ENCODE results near the gene NES. TPM values are rescaled to one million over a fixed set of nuclear protein-coding genes. Genes with fewer than 3 reads are reported as not detected.

Gene NES
- 87.1 TPM for total RNA-seq

GRCh38 chr1:156676820-156677615 lies at the start of gene NES:
Gene NES, minus strand, starts transcription at chr1:156677407. Its CDS starts 143 bp downstream, at chr1:156677264.

GRCh38 chr1:156705321-156705917 lies 28.2 kb upstream of the NES start, which contains the start of gene CRABP2:
Gene CRABP2, minus strand, starts transcription at chr1:156705583. Its CDS starts 137 bp downstream, at chr1:156705446.

GRCh38 chr1:156641761-156642264 lies 35.4 kb downstream of the NES start, which contains the start of gene BCAN:
Gene BCAN, plus strand, starts transcription at chr1:156642117. Its CDS starts 3,938 bp downstream, at chr1:156646055.

GRCh38 chr1:156618853-156619581 lies 58.2 kb downstream of the NES start, which contains the start of gene HAPLN2:
Gene HAPLN2, plus strand, starts transcription at chr1:156619415. Its CDS starts 4,076 bp downstream, at chr1:156623491.

Other genes starting within 250 kb of the NES start
- gene MEF2D, start 176.6 kb downstream of the NES start, total RNA-seq: 27.3 TPM
- 8.4 TPM for gene IQGAP3, start 104.8 kb downstream of the NES start, total RNA-seq
- gene TTC24, start 97.7 kb downstream of the NES start, total RNA-seq: not detected
- gene NAXE, start 85.6 kb downstream of the NES start, total RNA-seq: 39.7 TPM
- 7.3 TPM for gene GPATCH4, start 75.9 kb downstream of the NES start, total RNA-seq
- not detected for gene HAPLN2, start 58.0 kb downstream of the NES start, total RNA-seq
- gene BCAN, start 35.3 kb downstream of the NES start, total RNA-seq: 5.2 TPM
- gene CRABP2, start 28.2 kb upstream of the NES start, total RNA-seq: 117 TPM
- gene METTL25B, start 51.1 kb upstream of the NES start, total RNA-seq: 17.8 TPM
- gene ISG20L2, start 51.4 kb upstream of the NES start, total RNA-seq: 14.7 TPM
- gene MRPL24, start 63.7 kb upstream of the NES start, total RNA-seq: 20.5 TPM
- 153 TPM for gene HDGF, start 74.3 kb upstream of the NES start, total RNA-seq
- 34.5 TPM for gene PRCC, start 90.1 kb upstream of the NES start, total RNA-seq
- 0.27 TPM for gene SH2D2A, start 139.4 kb upstream of the NES start, total RNA-seq
- 0.22 TPM for gene INSRR, start 181.7 kb upstream of the NES start, total RNA-seq
- 3.4 TPM for gene NTRK1, start 183.5 kb upstream of the NES start, total RNA-seq
- gene PEAR1, start 216.3 kb upstream of the NES start, total RNA-seq: 13.7 TPM
- gene LRRC71, start 243.2 kb upstream of the NES start, total RNA-seq: not detected

Measured in camera-type eye (tissue), 1 donor.